Retinal pigment epithelial cell (primary cell): ENCODE results near the gene OPRPN.

Source experiments
- DNase-seq: peaks from one replicate; pipeline ENCODE4 v3.0.0-alpha.2; 2010; ENCODE audit warnings: low read depth
- H3K4me3 ChIP-seq: 2 replicates; pipeline ENCODE4 v1.5.1; 2011; ENCODE audit warnings: mild to moderate bottlenecking, low read length, control low read depth, moderate library complexity
- CTCF ChIP-seq: conservative IDR thresholded peaks from 2 replicates; pipeline ENCODE4 v1.5.1; 2011; ENCODE audit warnings: low read depth, low read length, control low read depth, inconsistent platforms

OPRPN gene

DNA sequence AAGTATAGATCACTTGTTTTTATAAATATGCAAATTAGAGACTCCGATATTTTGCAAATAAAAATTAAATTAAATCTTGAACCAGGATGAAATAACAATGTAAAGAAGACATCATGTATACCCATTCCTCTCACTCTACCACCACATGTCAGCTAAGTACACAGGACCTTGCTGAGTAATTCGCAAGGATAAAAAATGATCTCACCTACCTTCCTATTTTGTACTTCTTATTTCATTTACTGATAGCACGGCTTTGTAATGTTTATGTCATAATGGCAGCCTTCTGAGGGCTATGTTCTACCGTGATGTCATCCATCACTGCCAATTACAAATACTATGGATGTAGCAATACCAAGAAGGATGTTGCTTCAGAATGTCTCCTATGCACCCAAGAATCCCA lies 25.8 kb upstream of the OPRPN start:
- no peak overlapping the region for H3K4me3 ChIP-seq
- no peak for TF ChIP-seq CTCF
- DNase-seq, result no peak

DNA sequence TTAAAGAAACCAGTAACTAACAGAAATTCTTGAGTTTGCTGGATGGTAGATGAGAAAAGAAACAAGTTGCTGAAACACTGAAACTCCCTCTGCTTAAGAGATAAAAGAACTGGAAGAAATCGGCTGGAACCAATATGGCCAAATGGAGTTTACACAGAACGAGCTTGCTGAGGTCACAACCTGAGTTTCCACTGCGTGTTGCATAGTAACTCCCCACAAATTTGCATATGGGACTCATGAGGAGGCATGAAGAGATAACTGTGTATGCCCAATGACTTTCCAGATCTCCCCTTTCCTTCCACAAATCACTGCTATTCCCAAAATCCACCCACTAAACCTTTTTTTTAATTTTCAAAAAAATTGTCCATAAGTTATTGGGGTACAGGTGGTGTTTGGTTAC lies 25.0 kb upstream of the OPRPN start:
- no peak for DNase-seq
- no peak for TF ChIP-seq CTCF
- no peak overlapping the region for H3K4me3 ChIP-seq

GRCh38 chr4:70380578-70380977 lies 17.2 kb upstream of the OPRPN start:
- TF ChIP-seq CTCF, result no peak
- no peak for DNase-seq
- H3K4me3 ChIP-seq, result no peak overlapping the region

DNA sequence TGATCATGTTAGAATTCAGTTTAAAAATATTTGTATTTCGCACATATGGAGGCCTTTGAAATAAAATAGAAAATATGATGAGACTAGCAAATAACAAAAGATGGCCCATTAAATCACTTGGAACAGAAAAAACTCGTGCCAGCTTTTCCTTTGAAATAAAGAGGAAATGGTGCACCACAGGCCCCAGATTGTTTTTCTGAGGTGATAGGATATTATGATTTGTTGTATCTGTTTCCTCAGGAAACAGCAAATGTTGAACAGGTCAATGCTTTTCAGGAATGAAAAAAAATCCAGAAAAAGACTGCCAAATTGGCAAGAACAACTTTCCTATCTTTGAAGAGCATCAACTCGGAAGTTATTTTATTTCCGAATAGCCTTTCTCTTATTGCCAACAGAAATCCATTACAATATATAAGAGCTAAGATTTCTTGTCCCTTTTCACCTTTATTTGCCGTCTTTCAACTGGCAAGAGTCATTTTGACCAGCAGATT lies 15.0 kb upstream of the OPRPN start, which contains the start of gene SMR3B:
Gene SMR3B, plus strand, starts transcription at position 441 of the 491 bp plus-strand sequence. CDS start 1,380 bp downstream, outside the sequence.
- no peak for TF ChIP-seq CTCF
- no peak for DNase-seq

GRCh38 chr4:70392057-70392776 lies 5.5 kb upstream of the OPRPN start:
- no peak for DNase-seq
- no peak for TF ChIP-seq CTCF
- no peak overlapping the region for H3K4me3 ChIP-seq

More for the DNA sequence above, 15.0 kb upstream of the OPRPN start, which contains the start of gene SMR3B:
- H3K4me3 ChIP-seq, result no peak within 1 kb of the TSS

GRCh38 chr4:70399319-70399718 lies 1.6 kb downstream of the OPRPN start:
- no peak for DNase-seq
- TF ChIP-seq CTCF, result no peak
- no peak overlapping the region for H3K4me3 ChIP-seq

GRCh38 chr4:70402762-70403161 lies 5.0 kb downstream of the OPRPN start:
- no peak overlapping the region for H3K4me3 ChIP-seq
- no peak for DNase-seq
- TF ChIP-seq CTCF, result no peak
